WTC11 (cell line): ENCODE measurements around the gene TFDP1. TPM values are rescaled to one million over a fixed set of nuclear protein-coding genes. Genes with fewer than 3 reads are reported as not detected.

Source experiments
- ATAC-seq: fragments of 200-7000 bp; cut with Tn5 transposase; 2 replicates; pipeline ENCODE4 v1.10.0; 2021; ENCODE audit warnings: mild to moderate bottlenecking, moderate library complexity
- CTCF ChIA-PET: fragments of 300-600 bp; sonication (Branson Sonifier 250); formaldehyde crosslinking; loops from one replicate; lab custom pipeline; 2021; ENCODE audit warnings: antibody characterized with exemption; lab: Charles Lee
- POLR2A ChIA-PET: fragments of 350-600 bp; sonication (Branson Sonifier 250); formaldehyde crosslinking; loops from one replicate; lab custom pipeline; 2021; ENCODE audit warnings: antibody characterized with exemption; lab: Charles Lee
- DNase-seq: peaks from one replicate; pipeline ENCODE4 v3.0.0; 2021; ENCODE audit warnings: low spot score
- H3K27ac Mint-ChIP-seq: 2 replicates; pipeline ENCODE4 v1.8.0; 2021; ENCODE audit warnings: mixed read lengths
- H3K27me3 Mint-ChIP-seq: 2 replicates; pipeline ENCODE4 v1.8.0; 2021; ENCODE audit warnings: low read depth, mild to moderate bottlenecking, moderate library complexity, mixed read lengths
- H3K36me3 Mint-ChIP-seq: 2 replicates; pipeline ENCODE4 v1.8.0; 2021; ENCODE audit warnings: mixed read lengths
- H3K4me1 Mint-ChIP-seq: 2 replicates; pipeline ENCODE4 v1.8.0; 2022; ENCODE audit warnings: mixed read lengths
- H3K4me3 Mint-ChIP-seq: 2 replicates; pipeline ENCODE4 v1.8.0; 2021; ENCODE audit warnings: mild to moderate bottlenecking, moderate library complexity, mixed read lengths
- H3K9me3 Mint-ChIP-seq: 2 replicates; pipeline ENCODE4 v1.8.0; 2021; ENCODE audit warnings: mixed read lengths
- CBFB ChIP-seq: sonication (generic); formaldehyde crosslinking; IDR thresholded peaks from 2 replicates; pipeline ENCODE4 v1.8.1; 2022; ENCODE audit warnings: mild to moderate bottlenecking, low read depth, missing genetic modification reagents
- ESRRA ChIP-seq: sonication (generic); formaldehyde crosslinking; IDR thresholded peaks from 2 replicates; pipeline ENCODE4 v1.8.1; 2022; ENCODE audit warnings: mild to moderate bottlenecking, missing genetic modification reagents, borderline replicate concordance
- NFATC4 ChIP-seq: fragments of 250-450 bp; sonication (Bioruptor Pico); IDR thresholded peaks from 2 replicates; pipeline ENCODE4 v1.9.0; 2021; ENCODE audit warnings: mild to moderate bottlenecking
- NR1H2 ChIP-seq: sonication (generic); formaldehyde crosslinking; IDR thresholded peaks from 2 replicates; pipeline ENCODE4 v1.9.0; 2021; ENCODE audit warnings: mild to moderate bottlenecking, moderate library complexity, missing genetic modification reagents
- NR2C2 ChIP-seq: sonication (generic); formaldehyde crosslinking; IDR thresholded peaks from 2 replicates; pipeline ENCODE4 v1.8.0; 2022; ENCODE audit warnings: mild to moderate bottlenecking, missing genetic modification reagents
- SMAD4 ChIP-seq: sonication (generic); formaldehyde crosslinking; IDR thresholded peaks from 2 replicates; pipeline ENCODE4 v1.8.0; 2022; ENCODE audit warnings: mild to moderate bottlenecking, missing genetic modification reagents
- SOX15 ChIP-seq: fragments of 250-450 bp; sonication (Bioruptor Pico); IDR thresholded peaks from 2 replicates; pipeline ENCODE4 v1.9.0; 2021; ENCODE audit warnings: mild to moderate bottlenecking
- ZNF121 ChIP-seq: sonication (generic); formaldehyde crosslinking; IDR thresholded peaks from 2 replicates; pipeline ENCODE4 v1.8.0; 2023; ENCODE audit warnings: missing genetic modification reagents
- ZNF317 ChIP-seq: sonication (generic); formaldehyde crosslinking; IDR thresholded peaks from 2 replicates; pipeline ENCODE4 v1.8.1; 2023; ENCODE audit warnings: low read depth, mild to moderate bottlenecking, moderate library complexity, missing genetic modification reagents, borderline replicate concordance
- total RNA-seq: library from RNA; stranded (reverse); gene quantifications from 3 replicates; pipeline ENCODE4 v1.2.3, GENCODE V29; 2021
- TF ChIP-seq, protein P1 (sequence below): sonication (generic); formaldehyde crosslinking; IDR thresholded peaks from 2 replicates; pipeline ENCODE4 v1.8.0; 2022; ENCODE audit warnings: mild to moderate bottlenecking, missing genetic modification reagents
- TF ChIP-seq, protein P2 (sequence below): sonication (generic); formaldehyde crosslinking; IDR thresholded peaks from 2 replicates; pipeline ENCODE4 v1.8.0; 2022; ENCODE audit warnings: missing genetic modification reagents
- TF ChIP-seq, protein P3 (sequence below): sonication (generic); formaldehyde crosslinking; IDR thresholded peaks from 2 replicates; pipeline ENCODE4 v1.8.0; 2022; ENCODE audit warnings: mild to moderate bottlenecking, missing genetic modification reagents
- TF ChIP-seq, protein P4 (sequence below): sonication (generic); formaldehyde crosslinking; IDR thresholded peaks from 2 replicates; pipeline ENCODE4 v1.8.1; 2022; ENCODE audit warnings: mild to moderate bottlenecking, missing genetic modification reagents, moderate library complexity, borderline replicate concordance
- TF ChIP-seq, protein P5 (sequence below): sonication (generic); formaldehyde crosslinking; IDR thresholded peaks from 2 replicates; pipeline ENCODE4 v1.8.1; 2023; ENCODE audit warnings: mild to moderate bottlenecking, missing genetic modification reagents
- TF ChIP-seq, protein P6 (sequence below): fragments of 250-450 bp; sonication (Bioruptor Pico); IDR thresholded peaks from 2 replicates; pipeline ENCODE4 v1.9.0; 2021; ENCODE audit warnings: mild to moderate bottlenecking, borderline replicate concordance
- TF ChIP-seq, protein P7 (sequence below): fragments of 250-450 bp; sonication (Bioruptor Pico); IDR thresholded peaks from 2 replicates; pipeline ENCODE4 v1.8.0; 2021; ENCODE audit warnings: mild to moderate bottlenecking

The TFDP1 gene
- total RNA-seq, 1 experiment from 2014 or later, result 61.2 TPM

DNA sequence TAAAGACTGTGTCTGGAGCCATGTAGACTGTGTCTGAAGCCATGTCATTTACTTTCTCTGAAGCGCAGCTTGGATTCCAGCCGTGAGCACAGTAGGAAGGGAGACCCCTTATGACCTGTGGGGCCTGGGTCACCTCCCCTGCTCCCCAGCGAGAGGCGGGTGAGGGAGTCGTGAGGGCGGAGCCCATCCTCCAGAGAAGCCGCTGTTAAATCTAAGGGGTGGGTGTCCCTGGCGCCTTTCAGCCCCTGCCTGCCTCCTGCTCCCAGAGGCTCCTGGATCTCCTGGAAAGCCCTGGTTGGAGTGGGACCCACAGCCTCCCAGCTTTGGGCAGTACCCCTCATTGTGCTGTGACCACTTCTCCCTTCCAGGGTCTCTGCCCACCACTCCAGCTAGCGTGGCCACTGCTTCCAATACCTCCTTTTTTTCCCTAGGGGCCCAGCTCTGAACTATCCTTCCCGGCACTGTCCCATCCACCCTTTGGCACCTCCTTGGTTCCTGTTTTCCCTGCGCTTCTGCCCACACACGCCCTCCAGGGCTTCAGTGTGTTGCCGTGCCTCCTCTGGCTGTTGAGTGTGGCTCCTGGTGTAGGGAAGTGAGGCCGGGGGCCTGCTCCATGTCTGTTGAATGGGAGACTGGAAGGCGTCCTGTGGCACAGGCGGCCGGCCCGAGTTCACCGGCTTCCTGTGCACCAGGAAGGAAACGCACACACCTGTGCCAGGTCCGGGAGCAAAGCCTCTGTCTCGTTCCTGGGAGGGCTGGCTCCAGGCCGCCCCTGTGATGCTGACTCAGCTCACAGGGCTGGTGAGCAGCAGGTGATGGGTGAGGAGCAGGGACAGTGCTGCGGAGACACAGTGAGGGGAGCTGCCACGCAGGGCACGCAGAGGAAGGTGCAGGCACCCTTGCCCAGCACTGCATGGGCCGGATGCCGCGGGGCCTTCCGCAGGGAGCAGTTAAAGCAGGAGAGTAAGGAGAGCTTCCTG is 44.0 kb downstream of the TFDP1 start (continued):
- TF ChIP-seq, protein P1, sequence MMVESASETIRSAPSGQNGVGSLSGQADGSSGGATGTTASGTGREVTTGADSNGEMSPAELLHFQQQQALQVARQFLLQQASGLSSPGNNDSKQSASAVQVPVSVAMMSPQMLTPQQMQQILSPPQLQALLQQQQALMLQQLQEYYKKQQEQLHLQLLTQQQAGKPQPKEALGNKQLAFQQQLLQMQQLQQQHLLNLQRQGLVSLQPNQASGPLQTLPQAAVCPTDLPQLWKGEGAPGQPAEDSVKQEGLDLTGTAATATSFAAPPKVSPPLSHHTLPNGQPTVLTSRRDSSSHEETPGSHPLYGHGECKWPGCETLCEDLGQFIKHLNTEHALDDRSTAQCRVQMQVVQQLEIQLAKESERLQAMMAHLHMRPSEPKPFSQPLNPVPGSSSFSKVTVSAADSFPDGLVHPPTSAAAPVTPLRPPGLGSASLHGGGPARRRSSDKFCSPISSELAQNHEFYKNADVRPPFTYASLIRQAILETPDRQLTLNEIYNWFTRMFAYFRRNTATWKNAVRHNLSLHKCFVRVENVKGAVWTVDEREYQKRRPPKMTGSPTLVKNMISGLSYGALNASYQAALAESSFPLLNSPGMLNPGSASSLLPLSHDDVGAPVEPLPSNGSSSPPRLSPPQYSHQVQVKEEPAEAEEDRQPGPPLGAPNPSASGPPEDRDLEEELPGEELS (CRISPR knock-in tag), result no peak
- TF ChIP-seq, protein P2, sequence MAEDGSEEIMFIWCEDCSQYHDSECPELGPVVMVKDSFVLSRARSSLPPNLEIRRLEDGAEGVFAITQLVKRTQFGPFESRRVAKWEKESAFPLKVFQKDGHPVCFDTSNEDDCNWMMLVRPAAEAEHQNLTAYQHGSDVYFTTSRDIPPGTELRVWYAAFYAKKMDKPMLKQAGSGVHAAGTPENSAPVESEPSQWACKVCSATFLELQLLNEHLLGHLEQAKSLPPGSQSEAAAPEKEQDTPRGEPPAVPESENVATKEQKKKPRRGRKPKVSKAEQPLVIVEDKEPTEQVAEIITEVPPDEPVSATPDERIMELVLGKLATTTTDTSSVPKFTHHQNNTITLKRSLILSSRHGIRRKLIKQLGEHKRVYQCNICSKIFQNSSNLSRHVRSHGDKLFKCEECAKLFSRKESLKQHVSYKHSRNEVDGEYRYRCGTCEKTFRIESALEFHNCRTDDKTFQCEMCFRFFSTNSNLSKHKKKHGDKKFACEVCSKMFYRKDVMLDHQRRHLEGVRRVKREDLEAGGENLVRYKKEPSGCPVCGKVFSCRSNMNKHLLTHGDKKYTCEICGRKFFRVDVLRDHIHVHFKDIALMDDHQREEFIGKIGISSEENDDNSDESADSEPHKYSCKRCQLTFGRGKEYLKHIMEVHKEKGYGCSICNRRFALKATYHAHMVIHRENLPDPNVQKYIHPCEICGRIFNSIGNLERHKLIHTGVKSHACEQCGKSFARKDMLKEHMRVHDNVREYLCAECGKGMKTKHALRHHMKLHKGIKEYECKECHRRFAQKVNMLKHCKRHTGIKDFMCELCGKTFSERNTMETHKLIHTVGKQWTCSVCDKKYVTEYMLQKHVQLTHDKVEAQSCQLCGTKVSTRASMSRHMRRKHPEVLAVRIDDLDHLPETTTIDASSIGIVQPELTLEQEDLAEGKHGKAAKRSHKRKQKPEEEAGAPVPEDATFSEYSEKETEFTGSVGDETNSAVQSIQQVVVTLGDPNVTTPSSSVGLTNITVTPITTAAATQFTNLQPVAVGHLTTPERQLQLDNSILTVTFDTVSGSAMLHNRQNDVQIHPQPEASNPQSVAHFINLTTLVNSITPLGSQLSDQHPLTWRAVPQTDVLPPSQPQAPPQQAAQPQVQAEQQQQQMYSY (CRISPR knock-in tag), result no peak
- TF ChIP-seq SOX15 (CRISPR knock-in tag) (no peak), ZNF121 (no peak), NFATC4 (CRISPR knock-in tag) (no peak)
- TF ChIP-seq, protein P3, sequence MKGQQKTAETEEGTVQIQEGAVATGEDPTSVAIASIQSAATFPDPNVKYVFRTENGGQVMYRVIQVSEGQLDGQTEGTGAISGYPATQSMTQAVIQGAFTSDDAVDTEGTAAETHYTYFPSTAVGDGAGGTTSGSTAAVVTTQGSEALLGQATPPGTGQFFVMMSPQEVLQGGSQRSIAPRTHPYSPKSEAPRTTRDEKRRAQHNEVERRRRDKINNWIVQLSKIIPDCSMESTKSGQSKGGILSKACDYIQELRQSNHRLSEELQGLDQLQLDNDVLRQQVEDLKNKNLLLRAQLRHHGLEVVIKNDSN (CRISPR knock-in tag), result no peak
- TF ChIP-seq, protein P4, sequence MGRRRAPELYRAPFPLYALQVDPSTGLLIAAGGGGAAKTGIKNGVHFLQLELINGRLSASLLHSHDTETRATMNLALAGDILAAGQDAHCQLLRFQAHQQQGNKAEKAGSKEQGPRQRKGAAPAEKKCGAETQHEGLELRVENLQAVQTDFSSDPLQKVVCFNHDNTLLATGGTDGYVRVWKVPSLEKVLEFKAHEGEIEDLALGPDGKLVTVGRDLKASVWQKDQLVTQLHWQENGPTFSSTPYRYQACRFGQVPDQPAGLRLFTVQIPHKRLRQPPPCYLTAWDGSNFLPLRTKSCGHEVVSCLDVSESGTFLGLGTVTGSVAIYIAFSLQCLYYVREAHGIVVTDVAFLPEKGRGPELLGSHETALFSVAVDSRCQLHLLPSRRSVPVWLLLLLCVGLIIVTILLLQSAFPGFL (CRISPR knock-in tag), result no peak

DNA sequence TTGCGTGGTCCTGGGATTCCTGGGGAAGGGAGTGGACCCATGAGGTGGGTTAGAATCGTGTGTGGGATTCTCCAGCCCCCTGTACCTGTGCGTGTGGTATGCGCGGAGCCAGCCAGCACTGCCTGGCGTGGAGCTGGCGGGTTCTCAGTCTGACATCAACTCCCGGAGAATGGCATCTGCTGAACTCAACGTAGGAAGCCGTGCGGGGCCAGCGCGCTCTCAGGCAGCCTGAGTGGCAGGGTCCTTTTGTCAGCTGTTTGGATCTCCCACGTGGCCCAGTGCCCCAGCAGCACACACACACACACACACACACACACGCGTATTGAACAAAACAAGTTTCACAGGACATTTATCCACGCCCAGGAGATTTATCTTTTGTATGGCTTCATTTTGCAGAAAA is 45.3 kb downstream of the TFDP1 start:
- Mint-ChIP-seq H3K27me3 (no peaks in the 10 kb centered on the region), H3K27ac (no peak overlapping the region), H3K4me3 (no peak overlapping the region), H3K9me3 (no peaks in the 10 kb centered on the region), H3K36me3 (peaks cover 46% of the 10 kb centered on the region), H3K4me1 (0 out of 2 replicates have a peak, but pooled peaks cover 2% of the 10 kb centered on the region)
- ATAC-seq, result no peak
- ChIA-PET POLR2A (no interaction called here), CTCF (interaction anchor here (1.4 kb wide), 1 partner anchor 13 kb away, joined by 3 read pairs; no protein-coding TSS in a partner anchor)
- no peak for DNase-seq
- TF ChIP-seq, protein P5, sequence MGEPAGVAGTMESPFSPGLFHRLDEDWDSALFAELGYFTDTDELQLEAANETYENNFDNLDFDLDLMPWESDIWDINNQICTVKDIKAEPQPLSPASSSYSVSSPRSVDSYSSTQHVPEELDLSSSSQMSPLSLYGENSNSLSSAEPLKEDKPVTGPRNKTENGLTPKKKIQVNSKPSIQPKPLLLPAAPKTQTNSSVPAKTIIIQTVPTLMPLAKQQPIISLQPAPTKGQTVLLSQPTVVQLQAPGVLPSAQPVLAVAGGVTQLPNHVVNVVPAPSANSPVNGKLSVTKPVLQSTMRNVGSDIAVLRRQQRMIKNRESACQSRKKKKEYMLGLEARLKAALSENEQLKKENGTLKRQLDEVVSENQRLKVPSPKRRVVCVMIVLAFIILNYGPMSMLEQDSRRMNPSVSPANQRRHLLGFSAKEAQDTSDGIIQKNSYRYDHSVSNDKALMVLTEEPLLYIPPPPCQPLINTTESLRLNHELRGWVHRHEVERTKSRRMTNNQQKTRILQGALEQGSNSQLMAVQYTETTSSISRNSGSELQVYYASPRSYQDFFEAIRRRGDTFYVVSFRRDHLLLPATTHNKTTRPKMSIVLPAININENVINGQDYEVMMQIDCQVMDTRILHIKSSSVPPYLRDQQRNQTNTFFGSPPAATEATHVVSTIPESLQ (CRISPR knock-in tag), result no peak
- TF ChIP-seq SMAD4 (CRISPR knock-in tag) (no peak), ESRRA (CRISPR knock-in tag) (no peak), NR1H2 (CRISPR knock-in tag) (no peak), CBFB (CRISPR knock-in tag) (no peak), NR2C2 (CRISPR knock-in tag) (no peak), ZNF317 (no peak)
- TF ChIP-seq, protein P6, sequence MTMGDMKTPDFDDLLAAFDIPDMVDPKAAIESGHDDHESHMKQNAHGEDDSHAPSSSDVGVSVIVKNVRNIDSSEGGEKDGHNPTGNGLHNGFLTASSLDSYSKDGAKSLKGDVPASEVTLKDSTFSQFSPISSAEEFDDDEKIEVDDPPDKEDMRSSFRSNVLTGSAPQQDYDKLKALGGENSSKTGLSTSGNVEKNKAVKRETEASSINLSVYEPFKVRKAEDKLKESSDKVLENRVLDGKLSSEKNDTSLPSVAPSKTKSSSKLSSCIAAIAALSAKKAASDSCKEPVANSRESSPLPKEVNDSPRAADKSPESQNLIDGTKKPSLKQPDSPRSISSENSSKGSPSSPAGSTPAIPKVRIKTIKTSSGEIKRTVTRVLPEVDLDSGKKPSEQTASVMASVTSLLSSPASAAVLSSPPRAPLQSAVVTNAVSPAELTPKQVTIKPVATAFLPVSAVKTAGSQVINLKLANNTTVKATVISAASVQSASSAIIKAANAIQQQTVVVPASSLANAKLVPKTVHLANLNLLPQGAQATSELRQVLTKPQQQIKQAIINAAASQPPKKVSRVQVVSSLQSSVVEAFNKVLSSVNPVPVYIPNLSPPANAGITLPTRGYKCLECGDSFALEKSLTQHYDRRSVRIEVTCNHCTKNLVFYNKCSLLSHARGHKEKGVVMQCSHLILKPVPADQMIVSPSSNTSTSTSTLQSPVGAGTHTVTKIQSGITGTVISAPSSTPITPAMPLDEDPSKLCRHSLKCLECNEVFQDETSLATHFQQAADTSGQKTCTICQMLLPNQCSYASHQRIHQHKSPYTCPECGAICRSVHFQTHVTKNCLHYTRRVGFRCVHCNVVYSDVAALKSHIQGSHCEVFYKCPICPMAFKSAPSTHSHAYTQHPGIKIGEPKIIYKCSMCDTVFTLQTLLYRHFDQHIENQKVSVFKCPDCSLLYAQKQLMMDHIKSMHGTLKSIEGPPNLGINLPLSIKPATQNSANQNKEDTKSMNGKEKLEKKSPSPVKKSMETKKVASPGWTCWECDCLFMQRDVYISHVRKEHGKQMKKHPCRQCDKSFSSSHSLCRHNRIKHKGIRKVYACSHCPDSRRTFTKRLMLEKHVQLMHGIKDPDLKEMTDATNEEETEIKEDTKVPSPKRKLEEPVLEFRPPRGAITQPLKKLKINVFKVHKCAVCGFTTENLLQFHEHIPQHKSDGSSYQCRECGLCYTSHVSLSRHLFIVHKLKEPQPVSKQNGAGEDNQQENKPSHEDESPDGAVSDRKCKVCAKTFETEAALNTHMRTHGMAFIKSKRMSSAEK, result no peak
- TF ChIP-seq, protein P7, sequence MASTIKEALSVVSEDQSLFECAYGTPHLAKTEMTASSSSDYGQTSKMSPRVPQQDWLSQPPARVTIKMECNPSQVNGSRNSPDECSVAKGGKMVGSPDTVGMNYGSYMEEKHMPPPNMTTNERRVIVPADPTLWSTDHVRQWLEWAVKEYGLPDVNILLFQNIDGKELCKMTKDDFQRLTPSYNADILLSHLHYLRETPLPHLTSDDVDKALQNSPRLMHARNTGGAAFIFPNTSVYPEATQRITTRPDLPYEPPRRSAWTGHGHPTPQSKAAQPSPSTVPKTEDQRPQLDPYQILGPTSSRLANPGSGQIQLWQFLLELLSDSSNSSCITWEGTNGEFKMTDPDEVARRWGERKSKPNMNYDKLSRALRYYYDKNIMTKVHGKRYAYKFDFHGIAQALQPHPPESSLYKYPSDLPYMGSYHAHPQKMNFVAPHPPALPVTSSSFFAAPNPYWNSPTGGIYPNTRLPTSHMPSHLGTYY (CRISPR knock-in tag), result no peak
